ENCODE data around the gene IFT43. TPM values are rescaled to one million over a fixed set of nuclear protein-coding genes. Genes with fewer than 3 reads are reported as not detected.
"Not testable (repeated sequence)": the region's sequence is repeated elsewhere in the genome, so short reads cannot be mapped to it uniquely, and the experiment has no call there.

Gene IFT43
- total RNA-seq, 1 donor from 2014 or later, result 39.9 TPM

- no peak for DNase-seq (ENCODE audit: low spot score)
These were observed 4.7 kb upstream of the IFT43 start for GRCh38 chr14:75980856-75981255.

- DNase-seq (ENCODE audit: low spot score), result peak; percentile 86
These were observed 3.9 kb upstream of the IFT43 start, which contains the start of gene TGFB3 for GRCh38 chr14:75981426-75982265. TGFB3 (minus strand) TSS chr14:75981995; CDS start chr14:75980893, 1,102 bp downstream.

DNA sequence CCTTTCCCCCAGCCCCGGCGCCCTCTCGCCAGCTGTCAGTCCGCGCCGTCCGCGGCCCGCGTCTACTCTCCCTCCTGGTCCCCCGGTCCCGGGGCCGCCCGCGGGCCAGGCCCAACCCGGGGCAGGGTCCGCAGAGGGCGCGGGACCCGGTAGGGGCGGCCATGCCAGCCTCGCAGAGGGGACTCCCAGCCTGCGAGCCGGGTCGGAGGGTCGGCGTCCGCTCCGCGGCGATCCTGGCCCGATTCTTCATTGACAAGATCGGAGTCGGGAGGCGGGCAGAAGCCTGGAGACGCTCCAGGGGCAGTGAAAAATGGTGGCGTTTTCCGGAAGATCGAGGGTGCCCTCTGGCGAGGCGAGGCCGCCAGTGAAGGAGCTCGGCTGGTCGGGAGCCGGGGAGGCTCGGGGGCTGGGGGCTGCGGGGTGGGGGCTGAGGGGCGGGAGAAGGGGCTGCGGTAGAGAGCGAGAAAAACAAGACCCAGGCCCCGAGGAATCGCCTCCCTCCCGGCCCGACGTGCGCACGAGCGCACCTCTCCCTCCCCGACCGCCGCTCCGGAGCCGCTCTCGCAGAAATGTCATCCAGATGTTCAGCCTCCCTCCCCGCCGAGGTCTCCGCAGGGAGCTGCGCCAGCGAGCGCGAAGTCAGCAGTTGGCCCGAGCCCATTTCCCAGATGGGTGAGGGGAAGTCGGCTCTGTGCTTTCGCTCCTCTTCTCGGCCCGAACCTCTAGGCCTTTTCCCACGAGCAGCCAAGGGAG, 3.1 kb upstream of the IFT43 start:
- peak; percentile 90 for DNase-seq (ENCODE audit: low spot score)

DNA sequence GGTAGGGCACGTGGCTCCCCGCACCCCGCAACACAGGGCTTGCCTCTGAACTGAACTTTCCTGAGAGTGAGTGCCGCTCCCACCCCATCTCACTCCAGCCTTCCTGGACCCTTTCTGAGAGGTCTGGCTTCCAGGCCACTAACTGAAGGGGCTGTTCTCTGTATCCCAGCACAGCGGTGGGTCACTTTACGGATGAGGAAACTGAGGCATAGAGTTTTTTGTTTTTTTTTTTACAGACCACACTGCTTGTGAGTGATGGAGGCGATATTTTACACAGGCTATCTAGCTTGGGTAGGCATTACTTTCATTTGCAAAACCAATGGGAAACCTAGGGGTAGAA, 2.6 kb upstream of the IFT43 start:
- DNase-seq (ENCODE audit: low spot score), result no peak

GRCh38 chr14:75984674-75985073, 889 bp upstream of the IFT43 start:
- no peak for DNase-seq (ENCODE audit: low spot score)

DNA sequence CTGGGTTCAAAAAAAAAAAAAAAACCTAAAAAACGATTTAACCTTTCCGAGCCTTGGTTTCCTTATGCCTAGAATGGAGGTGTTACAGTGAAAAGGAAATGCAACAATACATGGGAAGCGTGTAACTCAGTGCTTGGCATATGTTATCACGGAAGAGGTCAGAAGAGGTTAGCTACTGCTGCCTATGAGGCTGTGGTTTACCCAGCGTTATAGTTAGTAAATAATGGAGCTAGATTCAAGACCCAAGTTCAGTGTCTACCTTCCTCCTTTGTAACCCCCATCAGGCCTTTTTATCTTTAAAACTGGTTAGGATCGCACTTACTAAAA, 839 bp downstream of the IFT43 start:
- DNase-seq (ENCODE audit: low spot score), result no peak

DNA sequence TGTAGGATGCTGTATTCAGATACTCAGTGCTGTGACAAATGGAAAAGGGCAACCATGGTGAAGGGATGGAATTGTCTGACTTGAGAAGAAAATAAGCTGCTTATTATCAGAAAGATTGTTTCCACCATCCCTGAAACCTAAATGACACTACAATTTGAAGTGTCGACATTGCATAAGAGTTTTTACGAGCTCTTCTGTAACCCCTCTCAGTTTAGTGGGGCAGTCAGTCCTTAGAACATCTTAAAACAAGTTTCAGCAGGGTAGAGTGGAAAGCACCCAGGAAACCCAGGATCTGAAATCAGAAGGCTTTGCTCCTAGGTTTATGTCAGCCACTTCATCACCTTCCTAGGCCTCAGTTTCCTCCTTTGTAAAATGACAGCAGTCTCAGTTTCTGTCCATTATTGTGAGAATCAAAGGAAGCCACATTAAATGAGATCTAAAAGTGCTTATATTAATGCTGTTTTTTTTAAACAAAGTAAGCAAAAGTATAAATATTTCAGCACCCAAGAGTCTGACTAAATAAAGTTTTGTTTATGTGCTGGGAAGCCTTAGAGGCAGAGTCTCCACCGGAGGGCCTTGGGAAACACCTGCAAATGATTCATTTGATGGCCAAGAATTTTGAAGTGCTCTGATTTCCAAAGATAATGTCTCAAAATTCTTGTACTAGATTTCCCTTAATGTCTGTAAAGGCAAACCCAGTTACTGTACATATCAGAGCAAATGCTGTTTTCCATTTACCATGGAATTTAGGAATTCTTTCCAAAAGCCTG, 1.8 kb downstream of the IFT43 start:
- DNase-seq (ENCODE audit: low spot score), result no peak

DNA sequence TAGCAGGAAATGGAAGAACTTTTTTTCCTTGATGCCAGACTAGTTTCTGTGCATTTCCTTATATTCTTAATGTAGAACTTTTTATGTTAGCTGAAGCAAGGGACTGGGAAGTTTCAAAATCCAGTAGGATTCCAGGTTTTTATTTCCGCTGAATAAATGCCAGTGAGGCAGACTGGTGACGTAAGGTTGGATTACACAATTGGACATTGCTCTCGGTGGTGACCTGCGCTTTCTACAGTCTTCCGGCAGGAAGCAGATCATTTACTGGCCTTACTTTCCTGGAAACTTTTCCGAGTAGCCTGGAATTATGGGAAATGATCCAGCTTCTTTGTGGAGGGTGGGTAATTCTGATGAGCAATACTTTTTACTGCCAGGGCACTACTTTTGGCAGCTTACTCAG, 3.6 kb downstream of the IFT43 start:
- no peak for DNase-seq (ENCODE audit: low spot score)

DNA sequence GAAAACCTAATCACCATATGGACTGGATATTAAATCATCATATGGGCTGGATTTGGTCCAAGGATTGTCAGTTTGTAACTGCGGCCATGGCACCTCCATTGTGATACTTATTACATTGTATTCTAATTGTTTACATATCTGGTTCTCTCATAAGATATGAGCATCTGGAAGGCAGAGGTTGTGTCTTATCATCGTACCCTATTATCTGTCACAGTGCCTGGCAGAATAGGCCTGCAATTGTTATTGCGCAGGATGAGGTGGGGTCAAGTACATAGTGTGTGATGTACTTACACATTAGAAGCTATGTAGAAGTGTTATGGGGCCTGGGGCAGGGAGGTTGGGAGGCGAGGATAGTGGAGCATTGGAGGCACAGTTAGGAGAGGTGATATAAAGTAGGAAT, 4.7 kb downstream of the IFT43 start:
- no peak for DNase-seq (ENCODE audit: low spot score)

DNA sequence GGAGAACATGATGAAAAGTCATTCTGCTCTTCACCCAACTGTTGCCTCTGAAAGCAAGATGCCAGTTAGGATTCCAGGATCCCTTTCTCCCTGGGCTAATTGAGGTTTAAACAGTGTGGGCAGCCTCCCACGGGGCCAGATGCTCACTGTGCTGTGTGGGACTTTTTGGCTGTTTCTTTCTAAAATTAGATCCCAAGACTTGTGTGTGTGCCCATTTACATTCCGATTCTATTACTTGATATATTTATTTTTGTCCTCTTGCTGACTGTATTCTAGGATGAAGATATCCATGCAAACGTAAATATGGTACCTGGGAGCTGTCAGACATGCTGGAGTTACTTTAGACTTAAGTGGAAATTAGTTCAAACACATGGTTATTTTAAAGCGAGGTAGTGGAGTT, 6.2 kb downstream of the IFT43 start:
- no peak for DNase-seq (ENCODE audit: low spot score)

DNA sequence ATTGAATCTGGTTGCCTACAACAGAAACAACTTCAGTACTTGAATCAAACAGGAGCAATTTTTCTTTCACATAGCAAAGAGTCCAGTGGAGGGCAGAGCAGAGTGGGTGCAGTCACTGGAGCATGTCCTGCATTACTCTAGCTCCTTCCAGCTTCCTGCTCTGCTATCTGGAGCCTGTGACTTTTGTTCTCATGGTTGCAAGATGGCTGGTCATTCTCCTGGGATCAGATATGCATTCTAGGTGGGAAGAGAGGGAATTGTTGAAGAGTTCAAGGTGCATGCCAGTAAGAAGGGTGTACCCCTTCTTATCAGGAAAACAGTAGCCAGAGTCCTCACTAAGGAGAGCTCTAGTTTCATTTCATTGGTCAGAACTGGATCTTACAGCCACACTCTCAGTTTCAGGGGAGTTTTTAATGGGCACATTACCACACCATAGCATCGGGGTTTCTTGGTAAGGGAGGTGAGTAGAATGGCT, 8.0 kb downstream of the IFT43 start:
- no peak for DNase-seq (ENCODE audit: low spot score)

GRCh38 chr14:75995372-75996041, 9.9 kb downstream of the IFT43 start:
- peak; percentile 75 for DNase-seq (ENCODE audit: low spot score)

GRCh38 chr14:75996488-75996887, 10.9 kb downstream of the IFT43 start:
- DNase-seq (ENCODE audit: low spot score), result no peak

DNA sequence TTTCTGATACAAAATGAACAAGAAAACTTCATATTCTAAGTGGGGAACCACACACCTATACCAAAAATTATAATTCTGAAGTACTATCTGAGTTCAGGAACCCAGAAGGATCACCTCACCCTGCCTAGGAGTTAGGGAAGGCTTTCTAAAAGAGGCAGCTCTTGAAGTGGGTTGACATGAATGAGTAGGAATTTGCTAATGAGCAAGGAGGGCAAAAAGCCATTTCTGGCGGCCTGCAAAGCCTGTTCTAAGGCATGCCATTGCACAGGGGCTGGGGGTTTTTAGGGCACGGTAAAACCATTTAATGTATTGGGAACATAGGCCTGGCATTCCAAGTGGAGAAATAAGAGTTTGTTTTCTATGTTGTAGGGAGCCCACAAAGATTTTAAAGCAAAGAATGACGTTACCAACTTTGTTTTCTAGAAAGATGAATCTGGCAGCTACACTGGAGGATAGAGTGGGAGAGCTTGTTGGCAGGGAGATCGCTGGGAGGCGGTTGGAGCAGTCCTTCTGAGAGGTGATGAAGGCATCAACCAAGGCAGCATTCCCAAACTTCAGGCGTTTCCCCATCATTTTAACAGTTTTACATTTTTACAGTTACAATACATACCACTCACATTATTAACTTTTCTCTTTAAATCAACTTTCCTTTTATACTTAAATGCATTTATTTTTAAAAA, 14.1 kb downstream of the IFT43 start:
- DNase-seq (ENCODE audit: low spot score), result no peak

DNA sequence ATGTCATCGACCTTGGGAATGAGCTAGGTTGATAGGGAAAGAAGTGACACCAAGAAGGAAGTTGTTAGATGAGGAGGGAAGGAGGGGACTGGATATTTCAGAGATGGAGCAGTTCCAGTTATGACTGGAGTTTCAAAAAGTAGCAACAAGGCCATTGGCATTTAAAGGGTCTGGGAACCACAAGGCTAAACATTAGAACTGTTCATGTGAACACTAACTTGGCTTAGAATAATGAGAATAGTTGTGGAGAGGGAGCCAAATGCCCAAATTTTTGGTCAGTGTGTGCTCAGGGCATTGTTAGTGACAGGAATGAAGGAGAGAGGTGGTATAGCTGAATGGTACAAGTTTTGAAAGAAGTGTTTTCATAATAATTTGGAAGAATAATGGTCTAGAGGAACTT, 16.8 kb downstream of the IFT43 start:
- DNase-seq (ENCODE audit: low spot score), result no peak

- DNase-seq (ENCODE audit: low spot score), result no peak
These were observed 20.7 kb downstream of the IFT43 start for GRCh38 chr14:76006253-76006652.

GRCh38 chr14:76007379-76007778, 21.8 kb downstream of the IFT43 start:
- no peak for DNase-seq (ENCODE audit: low spot score)

GRCh38 chr14:76007852-76008251, 22.3 kb downstream of the IFT43 start:
- DNase-seq (ENCODE audit: low spot score), result no peak

DNA sequence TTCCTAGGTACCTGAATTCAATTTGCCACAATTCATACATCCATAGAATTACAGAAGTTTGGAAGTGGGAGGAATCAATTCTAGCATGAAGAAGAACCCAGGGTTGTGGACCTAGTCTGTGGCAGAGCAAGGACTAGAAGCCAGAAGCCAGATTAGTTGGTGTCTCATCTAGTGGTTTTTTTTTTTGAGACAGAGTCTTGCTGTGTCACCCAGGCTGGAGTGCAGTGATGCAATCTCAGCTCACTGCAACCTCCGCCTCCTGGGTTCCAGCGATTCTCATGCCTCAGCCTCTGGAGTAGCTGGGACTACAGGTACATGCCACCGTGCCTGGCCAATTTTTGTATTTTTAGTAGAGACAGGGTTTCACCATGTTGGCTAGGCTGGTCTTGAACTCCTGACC, 24.1 kb downstream of the IFT43 start:
- not testable (repeated sequence) for DNase-seq (ENCODE audit: low spot score)

- DNase-seq (ENCODE audit: low spot score), result no peak
These were observed 26.4 kb downstream of the IFT43 start for GRCh38 chr14:76011930-76012329.

DNA sequence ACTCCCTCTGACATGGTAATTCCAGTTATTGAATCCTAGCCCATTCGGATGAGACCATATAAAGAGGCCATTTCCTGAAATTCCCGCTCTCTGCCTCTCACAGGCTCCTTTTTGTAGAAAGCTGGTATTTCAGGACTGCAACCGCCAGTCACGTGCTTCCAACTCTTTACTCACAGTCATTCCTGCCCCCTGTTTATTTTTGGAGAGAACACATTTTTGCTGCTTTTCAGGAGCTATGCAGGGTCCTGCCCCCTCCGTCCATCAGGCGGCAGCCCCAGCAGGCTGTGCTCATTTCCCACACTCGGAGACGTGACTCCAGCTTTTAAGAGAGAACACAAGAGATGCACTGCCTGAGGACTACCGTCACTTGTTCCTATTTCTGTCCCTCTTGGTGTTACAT, 26.8 kb downstream of the IFT43 start:
- DNase-seq (ENCODE audit: low spot score), result peak; percentile 51
